ENCODE data around the gene CNTNAP2. TPM values are rescaled to one million over a fixed set of nuclear protein-coding genes. Genes with fewer than 3 reads are reported as not detected.

The CNTNAP2 gene
- total and polyA plus RNA-seq, 2 of the 8 experiments (the other 6 are each of a cell fraction or from before 2014, with no cell fraction given): 27.9 to 71.0 TPM

DNA sequence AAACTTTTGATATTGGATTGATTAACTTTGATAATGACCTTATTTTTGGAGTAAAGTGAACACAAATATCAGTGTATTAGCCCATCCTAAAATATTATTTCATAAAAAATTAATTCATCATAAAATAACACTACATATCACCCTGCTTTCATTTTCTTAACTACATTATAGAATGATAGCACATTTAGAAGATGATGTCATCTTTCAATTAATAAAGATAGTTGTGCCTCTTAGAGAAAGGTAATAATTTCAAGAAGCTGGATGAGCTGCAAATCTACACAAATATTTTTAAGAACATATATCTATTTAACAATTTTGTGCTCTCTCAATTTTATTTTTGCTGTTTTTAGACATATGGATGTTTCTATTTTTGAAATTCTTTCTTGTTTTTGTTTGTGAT is 126.1 kb downstream of the CNTNAP2 start:
- H2AK5ac ChIP-seq (ENCODE audit: low read depth, low read length): no peak overlapping the region
- TF ChIP-seq TAF7 (optimal IDR thresholded peaks at IDR 0.05; ENCODE audit: borderline replicate concordance, low read depth, low read length) (no peak), SAP30 (IDR thresholded peaks at IDR 0.05; ENCODE audit: insufficient read depth, insufficient replicate concordance, low read length) (no peak), TBP (IDR thresholded peaks at IDR 0.05; ENCODE audit: low read depth, low read length) (no peak), RBBP5 (IDR thresholded peaks at IDR 0.05; ENCODE audit: borderline replicate concordance, low read depth, low read length) (no peak), KDM4A (IDR thresholded peaks at IDR 0.05; ENCODE audit: low read depth, low read length, severe bottlenecking) (no peak)

More for the DNA sequence above, 126.1 kb downstream of the CNTNAP2 start:
- POLR2A ChIA-PET (ENCODE audit: partially characterized antibody): interaction anchor here (0.7 kb wide), 1 partner anchor 15 kb away, joined by 3 read pairs; no protein-coding TSS in a partner anchor
- H2BK20ac ChIP-seq (ENCODE audit: low read length): no peak overlapping the region
- H2BK12ac ChIP-seq (ENCODE audit: low read depth, low read length): no peak overlapping the region
- no peak overlapping the region for H3K27ac ChIP-seq (ENCODE audit: low read depth, low read length)
- H2BK15ac ChIP-seq (ENCODE audit: low read length): no peak overlapping the region
- no peak for DNase-seq (ENCODE audit: low read depth in 1 of 2, low spot score in 2 of 2)
- peak overlapping the region in 1 of 4 experiments; percentile 47; a peak in 3 of 8 replicates for H3K4me3 ChIP-seq (ENCODE audit: extremely low read depth in 1 of 4, insufficient read depth in 2 of 4, low read depth in 3 of 4, low read length in 4 of 4)
- H3K14ac ChIP-seq (ENCODE audit: insufficient read length): no peak overlapping the region
- CTCF ChIA-PET (ENCODE audit: partially characterized antibody): no interaction called here
- H3K9me3 ChIP-seq (ENCODE audit: insufficient read depth in 2 of 2, low read depth in 1 of 2, low read length in 1 of 2): no peaks in the 10 kb centered on the region
- peak overlapping the region; percentile 41 to 46; a peak in 3 of 4 replicates for H3K4me2 ChIP-seq (ENCODE audit: insufficient read depth in 1 of 2, low read depth in 2 of 2, low read length in 2 of 2)
- no peak overlapping the region for H2AFZ ChIP-seq (ENCODE audit: low read length)
- no peak for FAIRE-seq
- H3K18ac ChIP-seq (ENCODE audit: extremely low read depth, low read length): no peak overlapping the region
- H3K4ac ChIP-seq (replicated peaks; ENCODE audit: insufficient read length, low read depth, low read length): no peak overlapping the region
- H3K56ac ChIP-seq (replicated peaks; ENCODE audit: insufficient read length, low read depth, low read length): no peak overlapping the region
- H4K20me1 ChIP-seq (replicated peaks in 1 of 2; ENCODE audit: control insufficient read depth in 1 of 2, insufficient read depth in 2 of 2, low read length in 2 of 2): peaks cover 4 to 6% of the 10 kb centered on the region in 2 experiments
- no peak overlapping the region for H3K23ac ChIP-seq (ENCODE audit: insufficient read length)
- no peak overlapping the region for H2BK5ac ChIP-seq (ENCODE audit: low read depth, low read length)
- H3K9ac ChIP-seq (replicated peaks in 1 of 4; ENCODE audit: extremely low read depth in 1 of 4, low read depth in 3 of 4, low read length in 3 of 4): no peak overlapping the region
- H3K27me3 ChIP-seq (replicated peaks in 1 of 4; ENCODE audit: control insufficient read depth in 3 of 4, extremely low read depth in 1 of 4, insufficient read depth in 3 of 4, low read length in 3 of 4): no peaks in the 10 kb centered on the region
- H4K5ac ChIP-seq (ENCODE audit: insufficient read length, low read depth, low read length): no peak overlapping the region
- H3K79me1 ChIP-seq (ENCODE audit: low read depth, low read length): 0 out of 2 replicates have a peak, but pooled peaks cover 2% of the 10 kb centered on the region
- H4K91ac ChIP-seq (replicated peaks; ENCODE audit: insufficient read length, low read length): no peak overlapping the region
- peaks cover 0 to 4% (median 2%) of the 10 kb centered on the region in 4 experiments; a peak in 2 of 7 replicates for H3K4me1 ChIP-seq (replicated peaks in 1 of 4; ENCODE audit: control insufficient read depth in 3 of 4, insufficient read depth in 4 of 4, low read length in 3 of 4)
- no peak overlapping the region for H4K8ac ChIP-seq (ENCODE audit: extremely low read depth, insufficient read depth, low read length)
- H3K36me3 ChIP-seq (ENCODE audit: control insufficient read depth in 2 of 4, insufficient read depth in 4 of 4, low read length in 3 of 4): peaks cover 0 to 64% (median 13%) of the 10 kb centered on the region in 4 experiments; a peak in 4 of 8 replicates
- H2BK120ac ChIP-seq (replicated peaks; ENCODE audit: low read depth, low read length): no peak overlapping the region
- H3K79me2 ChIP-seq (ENCODE audit: control insufficient read depth in 1 of 2, insufficient read depth in 2 of 2, low read length in 2 of 2): peaks cover 12 to 92% of the 10 kb centered on the region in 2 experiments
- peaks cover 3% of the 10 kb centered on the region; the same call in 1 of the 2 replicates for H3K23me2 ChIP-seq (ENCODE audit: low read depth, low read length)
